ENCODE results near the gene THRA. TPM values are rescaled to one million over a fixed set of nuclear protein-coding genes. Genes with fewer than 3 reads are reported as not detected.

Gene THRA
- total and polyA plus RNA-seq, 2 of the 8 experiments (the other 6 are each of a cell fraction or from before 2014, with no cell fraction given): 6.4 to 10.2 TPM

DNA sequence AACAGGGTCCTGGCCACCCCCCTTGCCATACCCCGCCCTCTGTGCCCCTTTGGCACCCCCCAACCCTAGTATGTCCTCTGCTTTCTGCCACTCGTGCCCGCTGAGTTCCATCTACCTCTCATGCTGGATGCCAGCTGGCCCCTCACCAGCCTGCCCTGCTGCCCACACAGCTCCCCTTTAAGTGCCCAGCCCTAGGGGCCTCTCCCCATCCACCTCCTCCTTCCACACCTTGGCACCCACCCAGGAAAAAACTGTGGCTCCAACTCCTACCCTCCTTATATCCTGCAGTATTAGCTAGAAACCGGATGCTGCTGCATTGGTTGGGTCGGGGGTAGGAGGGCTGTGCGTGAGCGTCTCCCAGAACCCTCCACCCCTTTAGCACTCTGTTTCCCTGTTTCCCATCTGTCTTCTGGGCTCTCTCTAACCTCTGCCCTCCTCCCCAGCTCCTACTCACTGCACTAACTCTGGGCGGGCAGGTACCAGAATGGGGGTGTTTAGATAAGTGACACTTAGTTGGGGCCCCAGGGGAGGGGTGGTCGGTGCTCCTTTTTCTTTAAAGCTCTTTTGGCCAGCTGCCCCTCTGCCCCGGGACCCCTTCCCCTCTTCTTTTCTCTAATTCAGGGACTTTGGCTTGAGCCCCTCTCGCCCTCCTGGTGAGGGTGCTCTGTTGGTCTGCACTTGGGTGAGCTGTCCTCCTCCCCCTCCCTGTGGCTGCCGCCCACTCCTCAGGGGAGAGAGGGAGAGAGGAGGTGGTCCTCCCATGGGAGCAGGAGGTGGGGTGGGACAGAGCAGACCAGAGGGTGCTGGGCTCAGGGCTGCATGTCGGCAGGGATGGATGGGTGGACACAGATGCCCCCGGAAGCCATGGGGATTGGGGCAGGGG lies 27.7 kb downstream of the THRA start (continued):
- TF ChIP-seq, protein P1, sequence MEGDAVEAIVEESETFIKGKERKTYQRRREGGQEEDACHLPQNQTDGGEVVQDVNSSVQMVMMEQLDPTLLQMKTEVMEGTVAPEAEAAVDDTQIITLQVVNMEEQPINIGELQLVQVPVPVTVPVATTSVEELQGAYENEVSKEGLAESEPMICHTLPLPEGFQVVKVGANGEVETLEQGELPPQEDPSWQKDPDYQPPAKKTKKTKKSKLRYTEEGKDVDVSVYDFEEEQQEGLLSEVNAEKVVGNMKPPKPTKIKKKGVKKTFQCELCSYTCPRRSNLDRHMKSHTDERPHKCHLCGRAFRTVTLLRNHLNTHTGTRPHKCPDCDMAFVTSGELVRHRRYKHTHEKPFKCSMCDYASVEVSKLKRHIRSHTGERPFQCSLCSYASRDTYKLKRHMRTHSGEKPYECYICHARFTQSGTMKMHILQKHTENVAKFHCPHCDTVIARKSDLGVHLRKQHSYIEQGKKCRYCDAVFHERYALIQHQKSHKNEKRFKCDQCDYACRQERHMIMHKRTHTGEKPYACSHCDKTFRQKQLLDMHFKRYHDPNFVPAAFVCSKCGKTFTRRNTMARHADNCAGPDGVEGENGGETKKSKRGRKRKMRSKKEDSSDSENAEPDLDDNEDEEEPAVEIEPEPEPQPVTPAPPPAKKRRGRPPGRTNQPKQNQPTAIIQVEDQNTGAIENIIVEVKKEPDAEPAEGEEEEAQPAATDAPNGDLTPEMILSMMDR (IDR thresholded peaks at IDR 0.05; ENCODE audit: control extremely low read depth in 1 of 3, insufficient read depth in 1 of 3, low read depth in 1 of 3, low read length in 3 of 3): no peak
- TF ChIP-seq YY1 (IDR thresholded peaks at IDR 0.05; ENCODE audit: low read depth, low read length) (no peak), GABPA (IDR thresholded peaks at IDR 0.05; ENCODE audit: borderline replicate concordance, insufficient read depth, low read length) (no peak)

Data from H1 (cell line).